Astrocyte of the cerebellum (primary cell): ENCODE data around the gene MCL1.

ENCODE experiments used
- DNase-seq: peaks from one replicate; pipeline ENCODE4 v3.0.0-alpha.2; 2011; ENCODE audit warnings: low read depth
- H3K4me3 ChIP-seq: 2 replicates; pipeline ENCODE4 v1.5.1; 2011; ENCODE audit warnings: mild to moderate bottlenecking, low read depth, low read length, moderate library complexity
- CTCF ChIP-seq: IDR thresholded peaks from 2 replicates; pipeline ENCODE4 v1.5.1; 2012; ENCODE audit warnings: low read length, low read depth, moderate library complexity, mild to moderate bottlenecking; ENCODE audit errors: missing control alignments
- in situ Hi-C: cut with HindIII; loops from 2 replicates; pipeline ENCODE4 v1.10.0; 2017; ENCODE audit warnings: low sequenced_read_pairs

Gene MCL1

GRCh38 chr1:150525348-150525747 is 54.1 kb downstream of the MCL1 start:
- no peak for TF ChIP-seq CTCF
- no peak overlapping the region for H3K4me3 ChIP-seq
- in situ Hi-C loops: no loop called here
- DNase-seq: no peak
